NCI-H2227 treated with DMSO at 0.1 percent for 48 hours (cell line): ENCODE results near the gene NLK.
"Not testable (repeated sequence)": the region's sequence is repeated elsewhere in the genome, so short reads cannot be mapped to it uniquely, and the experiment has no call there.

Experiments used
- DNase-seq: peaks from one replicate; lab custom pipeline; 2025; lab: John Stamatoyannopoulos, UW

Gene NLK

GRCh38 chr17:28072936-28073533 is 30.6 kb downstream of the NLK start:
- DNase-seq, result no peak

GRCh38 chr17:28074010-28074409 is 31.5 kb downstream of the NLK start:
- no peak for DNase-seq

GRCh38 chr17:28076144-28076543 is 33.7 kb downstream of the NLK start:
- DNase-seq, result no peak

GRCh38 chr17:28077140-28077539 is 34.7 kb downstream of the NLK start:
- not testable (repeated sequence) for DNase-seq

- DNase-seq, result no peak
These were observed 36.1 kb downstream of the NLK start for GRCh38 chr17:28078341-28079229.

GRCh38 chr17:28081467-28081866 is 39.0 kb downstream of the NLK start:
- DNase-seq, result no peak

- no peak for DNase-seq
These were observed 43.3 kb downstream of the NLK start for GRCh38 chr17:28085766-28086165.

- no peak for DNase-seq
These were observed 44.0 kb downstream of the NLK start for GRCh38 chr17:28086519-28086918.

GRCh38 chr17:28087743-28088142 is 45.3 kb downstream of the NLK start:
- no peak for DNase-seq

- DNase-seq, result no peak
These were observed 48.1 kb downstream of the NLK start for GRCh38 chr17:28090551-28090950.

- DNase-seq, result no peak
These were observed 49.6 kb downstream of the NLK start for GRCh38 chr17:28092088-28092487.

GRCh38 chr17:28093999-28094716 is 51.7 kb downstream of the NLK start:
- no peak for DNase-seq

GRCh38 chr17:28096756-28097155 is 54.3 kb downstream of the NLK start:
- DNase-seq, result no peak

GRCh38 chr17:28097254-28097653 is 54.8 kb downstream of the NLK start:
- no peak for DNase-seq

- DNase-seq, result no peak
These were observed 55.4 kb downstream of the NLK start for GRCh38 chr17:28097901-28098300.

GRCh38 chr17:28098591-28098990 is 56.1 kb downstream of the NLK start:
- not testable (repeated sequence) for DNase-seq

- DNase-seq, result no peak
These were observed 57.8 kb downstream of the NLK start for GRCh38 chr17:28100251-28100650.

- DNase-seq, result peak; percentile 6
These were observed 58.5 kb downstream of the NLK start for GRCh38 chr17:28100936-28101335.

- DNase-seq, result no peak
These were observed 59.4 kb downstream of the NLK start for GRCh38 chr17:28101919-28102318.

GRCh38 chr17:28105501-28105900 is 63.0 kb downstream of the NLK start:
- no peak for DNase-seq

- DNase-seq, result no peak
These were observed 67.7 kb downstream of the NLK start for GRCh38 chr17:28110184-28110583.

GRCh38 chr17:28112181-28112580 is 69.7 kb downstream of the NLK start:
- DNase-seq, result no peak

GRCh38 chr17:28112606-28113005 is 70.1 kb downstream of the NLK start:
- DNase-seq, result no peak
